ENCODE data around the gene ITIH5. TPM values are rescaled to one million over a fixed set of nuclear protein-coding genes. Genes with fewer than 3 reads are reported as not detected.
A peak's percentile ranks its signal among the peaks of the same experiment; 100 is the strongest.

Gene ITIH5
- total and polyA plus RNA-seq, 2 of the 13 experiments (the other 11 are each of a cell fraction or from before 2014, with no cell fraction given), result 4.7 to 8.9 TPM

DNA sequence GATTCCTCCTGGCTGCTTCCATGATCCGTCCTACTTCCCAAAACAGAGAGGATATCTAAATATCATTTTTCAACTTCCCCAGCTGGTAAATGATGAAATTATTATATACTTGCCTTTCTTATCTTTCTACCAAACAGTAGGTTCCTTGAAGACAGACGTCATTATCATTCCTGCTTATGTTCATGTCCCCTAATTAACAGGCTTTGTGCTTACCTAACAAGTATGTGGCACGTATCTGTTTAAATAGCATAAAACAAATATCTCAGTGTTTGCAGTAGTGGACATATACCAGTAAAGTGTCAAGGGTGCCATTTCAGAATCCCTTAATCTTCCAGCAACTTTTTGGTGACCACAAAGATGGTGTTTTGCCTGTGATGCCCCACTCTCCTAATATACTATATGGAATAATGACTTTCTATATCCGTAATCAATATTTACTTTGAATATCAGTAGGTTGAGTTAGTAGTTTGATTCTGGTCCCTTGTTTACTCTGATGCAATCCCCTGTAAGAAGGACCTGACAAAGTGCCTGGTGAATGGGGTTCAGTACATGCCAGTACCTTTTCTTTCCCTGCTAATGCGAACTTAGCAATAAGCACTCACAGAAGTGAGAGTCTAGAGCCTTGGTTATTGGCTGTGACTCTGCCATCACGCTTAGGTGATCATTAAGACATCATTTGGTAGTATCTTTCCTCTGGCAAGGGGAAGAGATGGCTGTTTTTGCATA, 124.4 kb downstream of the ITIH5 start (continued):
- TF ChIP-seq, protein P1, sequence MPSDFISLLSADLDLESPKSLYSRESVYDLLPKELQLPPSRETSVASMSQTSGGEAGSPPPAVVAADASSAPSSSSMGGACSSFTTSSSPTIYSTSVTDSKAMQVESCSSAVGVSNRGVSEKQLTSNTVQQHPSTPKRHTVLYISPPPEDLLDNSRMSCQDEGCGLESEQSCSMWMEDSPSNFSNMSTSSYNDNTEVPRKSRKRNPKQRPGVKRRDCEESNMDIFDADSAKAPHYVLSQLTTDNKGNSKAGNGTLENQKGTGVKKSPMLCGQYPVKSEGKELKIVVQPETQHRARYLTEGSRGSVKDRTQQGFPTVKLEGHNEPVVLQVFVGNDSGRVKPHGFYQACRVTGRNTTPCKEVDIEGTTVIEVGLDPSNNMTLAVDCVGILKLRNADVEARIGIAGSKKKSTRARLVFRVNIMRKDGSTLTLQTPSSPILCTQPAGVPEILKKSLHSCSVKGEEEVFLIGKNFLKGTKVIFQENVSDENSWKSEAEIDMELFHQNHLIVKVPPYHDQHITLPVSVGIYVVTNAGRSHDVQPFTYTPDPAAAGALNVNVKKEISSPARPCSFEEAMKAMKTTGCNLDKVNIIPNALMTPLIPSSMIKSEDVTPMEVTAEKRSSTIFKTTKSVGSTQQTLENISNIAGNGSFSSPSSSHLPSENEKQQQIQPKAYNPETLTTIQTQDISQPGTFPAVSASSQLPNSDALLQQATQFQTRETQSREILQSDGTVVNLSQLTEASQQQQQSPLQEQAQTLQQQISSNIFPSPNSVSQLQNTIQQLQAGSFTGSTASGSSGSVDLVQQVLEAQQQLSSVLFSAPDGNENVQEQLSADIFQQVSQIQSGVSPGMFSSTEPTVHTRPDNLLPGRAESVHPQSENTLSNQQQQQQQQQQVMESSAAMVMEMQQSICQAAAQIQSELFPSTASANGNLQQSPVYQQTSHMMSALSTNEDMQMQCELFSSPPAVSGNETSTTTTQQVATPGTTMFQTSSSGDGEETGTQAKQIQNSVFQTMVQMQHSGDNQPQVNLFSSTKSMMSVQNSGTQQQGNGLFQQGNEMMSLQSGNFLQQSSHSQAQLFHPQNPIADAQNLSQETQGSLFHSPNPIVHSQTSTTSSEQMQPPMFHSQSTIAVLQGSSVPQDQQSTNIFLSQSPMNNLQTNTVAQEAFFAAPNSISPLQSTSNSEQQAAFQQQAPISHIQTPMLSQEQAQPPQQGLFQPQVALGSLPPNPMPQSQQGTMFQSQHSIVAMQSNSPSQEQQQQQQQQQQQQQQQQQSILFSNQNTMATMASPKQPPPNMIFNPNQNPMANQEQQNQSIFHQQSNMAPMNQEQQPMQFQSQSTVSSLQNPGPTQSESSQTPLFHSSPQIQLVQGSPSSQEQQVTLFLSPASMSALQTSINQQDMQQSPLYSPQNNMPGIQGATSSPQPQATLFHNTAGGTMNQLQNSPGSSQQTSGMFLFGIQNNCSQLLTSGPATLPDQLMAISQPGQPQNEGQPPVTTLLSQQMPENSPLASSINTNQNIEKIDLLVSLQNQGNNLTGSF (CRISPR knock-in tag; IDR thresholded peaks at IDR 0.05), result no peak
- TF ChIP-seq, protein P2, sequence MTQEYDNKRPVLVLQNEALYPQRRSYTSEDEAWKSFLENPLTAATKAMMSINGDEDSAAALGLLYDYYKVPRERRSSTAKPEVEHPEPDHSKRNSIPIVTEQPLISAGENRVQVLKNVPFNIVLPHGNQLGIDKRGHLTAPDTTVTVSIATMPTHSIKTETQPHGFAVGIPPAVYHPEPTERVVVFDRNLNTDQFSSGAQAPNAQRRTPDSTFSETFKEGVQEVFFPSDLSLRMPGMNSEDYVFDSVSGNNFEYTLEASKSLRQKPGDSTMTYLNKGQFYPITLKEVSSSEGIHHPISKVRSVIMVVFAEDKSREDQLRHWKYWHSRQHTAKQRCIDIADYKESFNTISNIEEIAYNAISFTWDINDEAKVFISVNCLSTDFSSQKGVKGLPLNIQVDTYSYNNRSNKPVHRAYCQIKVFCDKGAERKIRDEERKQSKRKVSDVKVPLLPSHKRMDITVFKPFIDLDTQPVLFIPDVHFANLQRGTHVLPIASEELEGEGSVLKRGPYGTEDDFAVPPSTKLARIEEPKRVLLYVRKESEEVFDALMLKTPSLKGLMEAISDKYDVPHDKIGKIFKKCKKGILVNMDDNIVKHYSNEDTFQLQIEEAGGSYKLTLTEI (CRISPR knock-in tag; conservative IDR thresholded peaks at IDR 0.05), result no peak
- no peak for TF ChIP-seq FOXP1 (IDR thresholded peaks at IDR 0.05)
- TF ChIP-seq FOXP1 (CRISPR knock-in tag; IDR thresholded peaks at IDR 0.05), result peak; percentile 3; the same call in 1 of the 2 replicates
- TF ChIP-seq, protein P3, sequence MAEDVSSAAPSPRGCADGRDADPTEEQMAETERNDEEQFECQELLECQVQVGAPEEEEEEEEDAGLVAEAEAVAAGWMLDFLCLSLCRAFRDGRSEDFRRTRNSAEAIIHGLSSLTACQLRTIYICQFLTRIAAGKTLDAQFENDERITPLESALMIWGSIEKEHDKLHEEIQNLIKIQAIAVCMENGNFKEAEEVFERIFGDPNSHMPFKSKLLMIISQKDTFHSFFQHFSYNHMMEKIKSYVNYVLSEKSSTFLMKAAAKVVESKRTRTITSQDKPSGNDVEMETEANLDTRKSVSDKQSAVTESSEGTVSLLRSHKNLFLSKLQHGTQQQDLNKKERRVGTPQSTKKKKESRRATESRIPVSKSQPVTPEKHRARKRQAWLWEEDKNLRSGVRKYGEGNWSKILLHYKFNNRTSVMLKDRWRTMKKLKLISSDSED (CRISPR knock-in tag; IDR thresholded peaks at IDR 0.05), result no peak
- TF ChIP-seq GATAD2A (CRISPR knock-in tag; IDR thresholded peaks at IDR 0.05), result 0 out of 2 replicates have a peak, but pooled peaks have one; percentile 17
- no peak for TF ChIP-seq ELF3 (CRISPR knock-in tag; IDR thresholded peaks at IDR 0.05)
- no peak for TF ChIP-seq ZNF33A (CRISPR knock-in tag; IDR thresholded peaks at IDR 0.05; ENCODE audit: borderline replicate concordance)
- peak; percentile 80 for TF ChIP-seq FOXA3 (CRISPR knock-in tag; IDR thresholded peaks at IDR 0.05)
- TF ChIP-seq NR2F6 (IDR thresholded peaks at IDR 0.05), result peak; percentile 13
- TF ChIP-seq NR2F6 (CRISPR knock-in tag; IDR thresholded peaks at IDR 0.05), result no peak
